Measurements from ENCODE around the gene OSBPL2.

DNA sequence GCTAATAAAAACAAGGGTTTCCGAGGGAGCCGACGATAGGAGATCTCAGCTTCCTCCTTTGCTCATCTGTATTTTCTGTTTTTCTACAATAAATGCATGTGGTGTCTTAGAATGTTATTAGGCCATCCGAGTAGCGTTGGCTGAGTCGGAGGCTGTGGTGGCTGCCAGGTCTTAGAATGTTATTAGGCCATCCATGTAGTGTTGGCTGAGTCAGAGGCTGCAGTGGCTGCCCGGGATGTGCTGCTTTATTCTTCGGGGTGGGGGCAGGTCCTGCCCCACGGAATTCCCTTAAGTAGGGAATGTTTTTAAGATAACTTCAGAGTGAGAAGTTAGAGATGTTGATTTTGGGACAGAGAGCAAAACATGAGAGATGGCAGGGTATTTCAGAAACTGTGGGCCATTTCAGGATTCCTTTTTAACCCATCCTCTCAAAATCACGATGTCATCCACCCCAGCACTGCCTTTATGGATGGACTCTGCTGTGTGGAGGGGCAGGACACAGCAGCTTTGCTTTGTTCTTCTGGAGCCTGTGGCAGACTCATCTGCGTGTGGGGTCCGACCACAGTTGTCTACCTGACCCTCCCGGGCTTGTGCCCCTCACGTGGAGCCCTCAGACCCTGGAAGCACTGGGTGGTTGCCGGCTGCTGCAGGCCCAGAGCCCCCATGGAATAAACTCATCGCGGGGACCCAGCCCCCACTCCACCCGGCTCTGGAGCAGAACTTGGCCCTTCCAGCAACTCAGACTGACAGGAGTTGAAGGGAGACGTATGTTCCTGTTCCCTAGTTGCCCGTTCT lies 20.4 kb downstream of the OSBPL2 start:
- TF ChIP-seq, protein P1, sequence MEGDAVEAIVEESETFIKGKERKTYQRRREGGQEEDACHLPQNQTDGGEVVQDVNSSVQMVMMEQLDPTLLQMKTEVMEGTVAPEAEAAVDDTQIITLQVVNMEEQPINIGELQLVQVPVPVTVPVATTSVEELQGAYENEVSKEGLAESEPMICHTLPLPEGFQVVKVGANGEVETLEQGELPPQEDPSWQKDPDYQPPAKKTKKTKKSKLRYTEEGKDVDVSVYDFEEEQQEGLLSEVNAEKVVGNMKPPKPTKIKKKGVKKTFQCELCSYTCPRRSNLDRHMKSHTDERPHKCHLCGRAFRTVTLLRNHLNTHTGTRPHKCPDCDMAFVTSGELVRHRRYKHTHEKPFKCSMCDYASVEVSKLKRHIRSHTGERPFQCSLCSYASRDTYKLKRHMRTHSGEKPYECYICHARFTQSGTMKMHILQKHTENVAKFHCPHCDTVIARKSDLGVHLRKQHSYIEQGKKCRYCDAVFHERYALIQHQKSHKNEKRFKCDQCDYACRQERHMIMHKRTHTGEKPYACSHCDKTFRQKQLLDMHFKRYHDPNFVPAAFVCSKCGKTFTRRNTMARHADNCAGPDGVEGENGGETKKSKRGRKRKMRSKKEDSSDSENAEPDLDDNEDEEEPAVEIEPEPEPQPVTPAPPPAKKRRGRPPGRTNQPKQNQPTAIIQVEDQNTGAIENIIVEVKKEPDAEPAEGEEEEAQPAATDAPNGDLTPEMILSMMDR (IDR thresholded peaks at IDR 0.05) = no peak
- TF ChIP-seq POLR2A (IDR thresholded peaks at IDR 0.05) = no peak
